IMR-90 (cell line): ENCODE results near the gene TEAD4.

ENCODE experiments used
- POLR2A ChIP-seq: IDR thresholded peaks from 2 replicates; pipeline ENCODE4 v1.6.1; 2012; ENCODE audit warnings: mild to moderate bottlenecking, low read depth, low read length
- RFX5 ChIP-seq: IDR thresholded peaks from 2 replicates; pipeline ENCODE4 v1.8.0; 2012; ENCODE audit warnings: low read depth, mild to moderate bottlenecking, low read length, moderate library complexity
- TF ChIP-seq, protein P1 (sequence below): fragments of 150-350 bp; IDR thresholded peaks from 2 replicates; pipeline ENCODE4 v1.6.1; 2017; ENCODE audit warnings: mild to moderate bottlenecking, antibody characterized with exemption, low read length, low read depth
- TF ChIP-seq, protein P2 (sequence below): conservative IDR thresholded peaks from 2 replicates; pipeline ENCODE4 v1.5.1; 2012; ENCODE audit warnings: mild to moderate bottlenecking, low read depth, low read length, improper control_type of control experiment

DNA sequence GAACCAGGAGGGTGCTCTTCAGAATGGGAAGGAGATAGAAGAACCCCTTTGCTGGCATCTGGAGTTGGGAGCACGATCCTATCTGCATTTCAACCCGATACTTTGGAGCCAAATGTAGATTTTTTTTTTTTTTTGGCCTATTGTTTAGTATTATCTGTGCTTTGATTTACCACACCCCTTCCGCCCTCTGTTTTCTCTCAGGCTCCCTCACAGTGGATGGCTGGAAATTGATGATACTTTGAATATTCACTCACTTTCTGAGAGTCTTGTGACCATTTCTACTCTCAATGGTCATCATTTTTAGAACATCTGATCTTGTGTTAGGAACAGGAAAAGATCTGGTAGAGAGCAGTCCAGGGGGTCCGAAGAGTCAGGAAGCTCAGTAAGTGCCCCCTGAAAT lies 127.0 kb downstream of the TEAD4 start:
- TF ChIP-seq RFX5 (no peak), POLR2A (no peak)
- TF ChIP-seq, protein P1, sequence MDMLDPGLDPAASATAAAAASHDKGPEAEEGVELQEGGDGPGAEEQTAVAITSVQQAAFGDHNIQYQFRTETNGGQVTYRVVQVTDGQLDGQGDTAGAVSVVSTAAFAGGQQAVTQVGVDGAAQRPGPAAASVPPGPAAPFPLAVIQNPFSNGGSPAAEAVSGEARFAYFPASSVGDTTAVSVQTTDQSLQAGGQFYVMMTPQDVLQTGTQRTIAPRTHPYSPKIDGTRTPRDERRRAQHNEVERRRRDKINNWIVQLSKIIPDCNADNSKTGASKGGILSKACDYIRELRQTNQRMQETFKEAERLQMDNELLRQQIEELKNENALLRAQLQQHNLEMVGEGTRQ, result no peak
- TF ChIP-seq, protein P2, sequence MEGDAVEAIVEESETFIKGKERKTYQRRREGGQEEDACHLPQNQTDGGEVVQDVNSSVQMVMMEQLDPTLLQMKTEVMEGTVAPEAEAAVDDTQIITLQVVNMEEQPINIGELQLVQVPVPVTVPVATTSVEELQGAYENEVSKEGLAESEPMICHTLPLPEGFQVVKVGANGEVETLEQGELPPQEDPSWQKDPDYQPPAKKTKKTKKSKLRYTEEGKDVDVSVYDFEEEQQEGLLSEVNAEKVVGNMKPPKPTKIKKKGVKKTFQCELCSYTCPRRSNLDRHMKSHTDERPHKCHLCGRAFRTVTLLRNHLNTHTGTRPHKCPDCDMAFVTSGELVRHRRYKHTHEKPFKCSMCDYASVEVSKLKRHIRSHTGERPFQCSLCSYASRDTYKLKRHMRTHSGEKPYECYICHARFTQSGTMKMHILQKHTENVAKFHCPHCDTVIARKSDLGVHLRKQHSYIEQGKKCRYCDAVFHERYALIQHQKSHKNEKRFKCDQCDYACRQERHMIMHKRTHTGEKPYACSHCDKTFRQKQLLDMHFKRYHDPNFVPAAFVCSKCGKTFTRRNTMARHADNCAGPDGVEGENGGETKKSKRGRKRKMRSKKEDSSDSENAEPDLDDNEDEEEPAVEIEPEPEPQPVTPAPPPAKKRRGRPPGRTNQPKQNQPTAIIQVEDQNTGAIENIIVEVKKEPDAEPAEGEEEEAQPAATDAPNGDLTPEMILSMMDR, result no peak
